ENCODE measurements around the gene VWA8.
"Not testable (repeated sequence)": the region's sequence is repeated elsewhere in the genome, so short reads cannot be mapped to it uniquely, and the experiment has no call there.

VWA8 gene

GRCh38 chr13:41645331-41645730 lies 315.6 kb downstream of the VWA8 start:
- DNase-seq (ENCODE audit: low read depth), result no peak

- DNase-seq (ENCODE audit: low read depth), result no peak
Measured at GRCh38 chr13:41644742-41645141, 316.2 kb downstream of the VWA8 start.

- DNase-seq (ENCODE audit: low read depth), result no peak
Measured at GRCh38 chr13:41643507-41643906, 317.4 kb downstream of the VWA8 start.

- no peak for DNase-seq (ENCODE audit: low read depth)
Measured at GRCh38 chr13:41641961-41642360, 318.9 kb downstream of the VWA8 start.

GRCh38 chr13:41641429-41641828 lies 319.5 kb downstream of the VWA8 start:
- DNase-seq (ENCODE audit: low read depth), result no peak

GRCh38 chr13:41639955-41640780 lies 320.7 kb downstream of the VWA8 start:
- no peak for DNase-seq (ENCODE audit: low read depth)

- DNase-seq (ENCODE audit: low read depth), result no peak
Measured at GRCh38 chr13:41639237-41639904, 321.5 kb downstream of the VWA8 start.

GRCh38 chr13:41637586-41637985 lies 323.3 kb downstream of the VWA8 start:
- no peak for DNase-seq (ENCODE audit: low read depth)

GRCh38 chr13:41637032-41637431 lies 323.9 kb downstream of the VWA8 start:
- DNase-seq (ENCODE audit: low read depth), result not testable (repeated sequence)

GRCh38 chr13:41636590-41636989 lies 324.3 kb downstream of the VWA8 start:
- DNase-seq (ENCODE audit: low read depth), result not testable (repeated sequence)

- no peak for DNase-seq (ENCODE audit: low read depth)
Measured at GRCh38 chr13:41634407-41634806, 326.5 kb downstream of the VWA8 start.

- DNase-seq (ENCODE audit: low read depth), result no peak
Measured at GRCh38 chr13:41633776-41634175, 327.1 kb downstream of the VWA8 start.

GRCh38 chr13:41631296-41631965 lies 329.5 kb downstream of the VWA8 start:
- no peak for DNase-seq (ENCODE audit: low read depth)

GRCh38 chr13:41627425-41627824 lies 333.5 kb downstream of the VWA8 start:
- no peak for DNase-seq (ENCODE audit: low read depth)

- no peak for DNase-seq (ENCODE audit: low read depth)
Measured at GRCh38 chr13:41624041-41624440, 336.9 kb downstream of the VWA8 start.

- DNase-seq (ENCODE audit: low read depth), result no peak
Measured at GRCh38 chr13:41622432-41623429, 338.2 kb downstream of the VWA8 start.

- DNase-seq (ENCODE audit: low read depth), result no peak
Measured at GRCh38 chr13:41621716-41622431, 339.0 kb downstream of the VWA8 start.

GRCh38 chr13:41617633-41618032 lies 343.3 kb downstream of the VWA8 start:
- DNase-seq (ENCODE audit: low read depth), result not testable (repeated sequence)

- DNase-seq (ENCODE audit: low read depth), result no peak
Measured at GRCh38 chr13:41616151-41616550, 344.8 kb downstream of the VWA8 start.

GRCh38 chr13:41615528-41615855 lies 345.4 kb downstream of the VWA8 start:
- DNase-seq (ENCODE audit: low read depth), result no peak
